HepG2 (cell line): Measurements from ENCODE around the gene ZNF217. TPM values are rescaled to one million over a fixed set of nuclear protein-coding genes. Genes with fewer than 3 reads are reported as not detected.

Experiments used
- GATA4 ChIP-seq: sonication (generic); IDR thresholded peaks from 2 replicates; pipeline ENCODE4 v1.6.1; 2016; ENCODE audit warnings: antibody characterized with exemption, low read depth, borderline replicate concordance
- MATR3 ChIP-seq: sonication (generic); formaldehyde crosslinking; IDR thresholded peaks from 2 replicates; pipeline ENCODE4 v1.4.0; 2020; ENCODE audit warnings: missing genetic modification reagents
- MLLT10 ChIP-seq: sonication (generic); formaldehyde crosslinking; IDR thresholded peaks from 2 replicates; pipeline ENCODE4 v1.4.0; 2020; ENCODE audit warnings: missing genetic modification reagents
- MTF1 ChIP-seq: sonication (generic); formaldehyde crosslinking; IDR thresholded peaks from 2 replicates; pipeline ENCODE4 v1.5.0; 2020; ENCODE audit warnings: missing genetic modification reagents
- NFAT5 ChIP-seq: sonication (generic); formaldehyde crosslinking; IDR thresholded peaks from 2 replicates; pipeline ENCODE4 v1.4.0; 2020; ENCODE audit warnings: missing genetic modification reagents
- SKI ChIP-seq: fragments of 450-650 bp; IDR thresholded peaks from one replicate; pipeline ENCODE4 v1.6.1; 2018; ENCODE audit warnings: mild to moderate bottlenecking; ENCODE audit not compliant: partially characterized antibody
- SRSF4 ChIP-seq: fragments of 200-400 bp; formaldehyde crosslinking; IDR thresholded peaks from one replicate; pipeline ENCODE4 v1.6.1; 2018; ENCODE audit warnings: mild to moderate bottlenecking, low read depth, low read length, moderate library complexity; ENCODE audit not compliant: poor library complexity, severe bottlenecking
- TAF1 ChIP-seq: sonication (generic); formaldehyde crosslinking; IDR thresholded peaks from 2 replicates; pipeline ENCODE4 v1.4.0; 2020; ENCODE audit warnings: missing genetic modification reagents
- TOE1 ChIP-seq: sonication (generic); formaldehyde crosslinking; IDR thresholded peaks from 2 replicates; pipeline ENCODE4 v1.4.0; 2020; ENCODE audit warnings: mild to moderate bottlenecking, missing genetic modification reagents
- U2AF1 ChIP-seq: fragments of 200-400 bp; formaldehyde crosslinking; optimal IDR thresholded peaks from 2 replicates; pipeline ENCODE3; 2017; ENCODE audit warnings: mild to moderate bottlenecking, low read depth, low read length
- ZBTB8A ChIP-seq: sonication (generic); formaldehyde crosslinking; IDR thresholded peaks from 2 replicates; pipeline ENCODE4 v1.4.0; 2020; ENCODE audit warnings: mild to moderate bottlenecking, low read depth, missing genetic modification reagents, borderline replicate concordance
- ZFP82 ChIP-seq: sonication (generic); formaldehyde crosslinking; IDR thresholded peaks from 2 replicates; pipeline ENCODE4 v1.5.1; 2020; ENCODE audit warnings: mild to moderate bottlenecking, missing genetic modification reagents, borderline replicate concordance
- ZNF34 ChIP-seq: sonication (generic); formaldehyde crosslinking; IDR thresholded peaks from 2 replicates; pipeline ENCODE4 v1.4.0; 2020; ENCODE audit warnings: mild to moderate bottlenecking, missing genetic modification reagents, borderline replicate concordance
- ZNF772 ChIP-seq: sonication (generic); formaldehyde crosslinking; IDR thresholded peaks from 2 replicates; pipeline ENCODE4 v1.5.0; 2020; ENCODE audit warnings: mild to moderate bottlenecking, missing genetic modification reagents
- polyA plus RNA-seq, 8 experiments: library from polyadenylated mRNA; depleted of rRNA in 3 of 8; stranded (reverse) in 7 of 8; unstranded in 1 of 8; fragments of >200 nt; fragmentation: Illumina TruSeq in 4 of 8; extraction: Trizol in 4 of 8; gene quantifications; 2 replicates each; pipeline versions ENCODE4 v1.2.1 to v1.2.3, GENCODE V29; 2011 to 2016; ENCODE audit warnings: low read depth in 4 of 8, missing spikeins in 1 of 8, mixed read lengths in 1 of 8; ENCODE audit not compliant: insufficient read depth in 1 of 8
- total RNA-seq, 5 experiments: library from RNA; depleted of rRNA; stranded (reverse); fragments of >200 nt; fragmentation: Illumina TruSeq; extraction: Trizol; gene quantifications; 2 replicates each; pipeline ENCODE4 v1.2.3, GENCODE V29; 2016; ENCODE audit warnings: low read depth in 1 of 5
- TF ChIP-seq, protein P1 (sequence below): sonication (generic); formaldehyde crosslinking; IDR thresholded peaks from 2 replicates; pipeline ENCODE4 v1.9.0; 2021; ENCODE audit warnings: missing genetic modification reagents, mild to moderate bottlenecking, borderline replicate concordance
- TF ChIP-seq, protein P2 (sequence below): sonication (generic); formaldehyde crosslinking; IDR thresholded peaks from 2 replicates; pipeline ENCODE4 v1.4.0; 2020; ENCODE audit warnings: missing genetic modification reagents
- TF ChIP-seq, protein P3 (sequence below): sonication (generic); formaldehyde crosslinking; IDR thresholded peaks from 2 replicates; pipeline ENCODE4 v1.5.0; 2020; ENCODE audit warnings: missing genetic modification reagents, mild to moderate bottlenecking, borderline replicate concordance

ZNF217 gene
- total and polyA plus RNA-seq, 2 of the 13 experiments (the other 11 are each of a cell fraction or from before 2014, with no cell fraction given): 22.3 to 29.8 TPM

DNA sequence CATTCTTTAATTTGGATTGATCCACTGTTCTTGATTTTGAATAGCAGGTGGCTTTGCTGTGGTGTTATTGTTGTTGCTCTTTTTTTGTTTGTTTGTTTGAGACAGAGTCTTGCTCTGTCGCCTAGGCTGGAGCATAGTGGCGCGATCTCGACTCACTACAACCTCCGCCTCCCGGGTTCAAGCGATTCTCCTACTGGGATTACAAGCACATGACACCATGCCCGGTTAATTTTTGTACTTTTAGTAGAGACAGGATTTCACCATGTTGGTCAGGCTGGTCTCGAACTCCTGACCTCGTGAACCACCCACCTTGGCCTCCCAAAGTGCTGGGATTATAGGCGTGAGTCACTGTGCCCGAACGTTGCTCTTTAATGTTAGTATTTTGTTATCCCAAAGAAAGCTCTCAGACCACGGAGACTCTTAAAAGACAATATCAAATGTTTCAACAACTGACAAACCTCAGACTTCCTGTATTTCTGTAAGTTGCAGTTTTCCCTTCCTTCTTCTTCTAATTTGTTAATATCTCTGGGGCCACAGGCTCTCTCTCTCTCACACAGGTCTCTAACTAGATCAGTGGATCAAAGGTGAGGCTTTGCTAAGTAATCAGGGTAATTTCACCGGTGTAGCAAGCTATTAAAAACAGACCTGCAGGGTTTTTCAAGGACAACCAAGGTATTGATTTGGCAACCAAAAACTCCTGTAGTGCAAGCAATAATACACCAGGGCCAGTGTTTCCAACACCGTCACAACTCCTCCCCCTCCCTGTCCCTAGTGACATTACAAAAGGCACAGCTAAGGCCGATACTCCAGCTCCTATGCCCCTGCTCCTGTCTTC, 48.8 kb upstream of the ZNF217 start (continued):
- TF ChIP-seq, protein P1, sequence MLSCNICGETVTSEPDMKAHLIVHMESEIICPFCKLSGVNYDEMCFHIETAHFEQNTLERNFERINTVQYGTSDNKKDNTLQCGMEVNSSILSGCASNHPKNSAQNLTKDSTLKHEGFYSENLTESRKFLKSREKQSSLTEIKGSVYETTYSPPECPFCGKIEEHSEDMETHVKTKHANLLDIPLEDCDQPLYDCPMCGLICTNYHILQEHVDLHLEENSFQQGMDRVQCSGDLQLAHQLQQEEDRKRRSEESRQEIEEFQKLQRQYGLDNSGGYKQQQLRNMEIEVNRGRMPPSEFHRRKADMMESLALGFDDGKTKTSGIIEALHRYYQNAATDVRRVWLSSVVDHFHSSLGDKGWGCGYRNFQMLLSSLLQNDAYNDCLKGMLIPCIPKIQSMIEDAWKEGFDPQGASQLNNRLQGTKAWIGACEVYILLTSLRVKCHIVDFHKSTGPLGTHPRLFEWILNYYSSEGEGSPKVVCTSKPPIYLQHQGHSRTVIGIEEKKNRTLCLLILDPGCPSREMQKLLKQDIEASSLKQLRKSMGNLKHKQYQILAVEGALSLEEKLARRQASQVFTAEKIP (CRISPR knock-in tag): no peak
- TF ChIP-seq SRSF4: no peak
- TF ChIP-seq, protein P2, sequence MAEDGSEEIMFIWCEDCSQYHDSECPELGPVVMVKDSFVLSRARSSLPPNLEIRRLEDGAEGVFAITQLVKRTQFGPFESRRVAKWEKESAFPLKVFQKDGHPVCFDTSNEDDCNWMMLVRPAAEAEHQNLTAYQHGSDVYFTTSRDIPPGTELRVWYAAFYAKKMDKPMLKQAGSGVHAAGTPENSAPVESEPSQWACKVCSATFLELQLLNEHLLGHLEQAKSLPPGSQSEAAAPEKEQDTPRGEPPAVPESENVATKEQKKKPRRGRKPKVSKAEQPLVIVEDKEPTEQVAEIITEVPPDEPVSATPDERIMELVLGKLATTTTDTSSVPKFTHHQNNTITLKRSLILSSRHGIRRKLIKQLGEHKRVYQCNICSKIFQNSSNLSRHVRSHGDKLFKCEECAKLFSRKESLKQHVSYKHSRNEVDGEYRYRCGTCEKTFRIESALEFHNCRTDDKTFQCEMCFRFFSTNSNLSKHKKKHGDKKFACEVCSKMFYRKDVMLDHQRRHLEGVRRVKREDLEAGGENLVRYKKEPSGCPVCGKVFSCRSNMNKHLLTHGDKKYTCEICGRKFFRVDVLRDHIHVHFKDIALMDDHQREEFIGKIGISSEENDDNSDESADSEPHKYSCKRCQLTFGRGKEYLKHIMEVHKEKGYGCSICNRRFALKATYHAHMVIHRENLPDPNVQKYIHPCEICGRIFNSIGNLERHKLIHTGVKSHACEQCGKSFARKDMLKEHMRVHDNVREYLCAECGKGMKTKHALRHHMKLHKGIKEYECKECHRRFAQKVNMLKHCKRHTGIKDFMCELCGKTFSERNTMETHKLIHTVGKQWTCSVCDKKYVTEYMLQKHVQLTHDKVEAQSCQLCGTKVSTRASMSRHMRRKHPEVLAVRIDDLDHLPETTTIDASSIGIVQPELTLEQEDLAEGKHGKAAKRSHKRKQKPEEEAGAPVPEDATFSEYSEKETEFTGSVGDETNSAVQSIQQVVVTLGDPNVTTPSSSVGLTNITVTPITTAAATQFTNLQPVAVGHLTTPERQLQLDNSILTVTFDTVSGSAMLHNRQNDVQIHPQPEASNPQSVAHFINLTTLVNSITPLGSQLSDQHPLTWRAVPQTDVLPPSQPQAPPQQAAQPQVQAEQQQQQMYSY (CRISPR knock-in tag): no peak
- TF ChIP-seq SKI: peak; percentile 58
- no peak for TF ChIP-seq ZBTB8A (CRISPR knock-in tag)
- no peak for TF ChIP-seq MTF1 (CRISPR knock-in tag)
- TF ChIP-seq, protein P3, sequence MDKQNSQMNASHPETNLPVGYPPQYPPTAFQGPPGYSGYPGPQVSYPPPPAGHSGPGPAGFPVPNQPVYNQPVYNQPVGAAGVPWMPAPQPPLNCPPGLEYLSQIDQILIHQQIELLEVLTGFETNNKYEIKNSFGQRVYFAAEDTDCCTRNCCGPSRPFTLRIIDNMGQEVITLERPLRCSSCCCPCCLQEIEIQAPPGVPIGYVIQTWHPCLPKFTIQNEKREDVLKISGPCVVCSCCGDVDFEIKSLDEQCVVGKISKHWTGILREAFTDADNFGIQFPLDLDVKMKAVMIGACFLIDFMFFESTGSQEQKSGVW (CRISPR knock-in tag): no peak
- peak; percentile 89; the same call in 1 of the 2 replicates for TF ChIP-seq ZNF772 (CRISPR knock-in tag)
- TF ChIP-seq NFAT5 (CRISPR knock-in tag): no peak
- no peak for TF ChIP-seq MATR3
- TF ChIP-seq U2AF1: no peak
- peak; percentile 44; the same call in 1 of the 2 replicates for TF ChIP-seq TAF1
- TF ChIP-seq GATA4: no peak
- no peak for TF ChIP-seq MLLT10
- TF ChIP-seq ZNF34: 0 out of 2 replicates have a peak, but pooled peaks have one; percentile 48
- TF ChIP-seq TOE1: peak; percentile 34; the same call in 1 of the 2 replicates
- TF ChIP-seq ZFP82 (CRISPR knock-in tag): peak; percentile 52; the same call in 1 of the 2 replicates
